ENCODE measurements around the gene SLC35F6. TPM values are rescaled to one million over a fixed set of nuclear protein-coding genes. Genes with fewer than 3 reads are reported as not detected.

The SLC35F6 gene
- total and polyA plus RNA-seq, 9 of the 15 experiments (the other 6 are each of a cell fraction or from before 2014, with no cell fraction given) = 11.9 to 47.3 (median 22.5) TPM

GRCh38 chr2:26764078-26764887 lies at the start of gene SLC35F6 (continued):
- 0 out of 4 replicates have a peak, but pooled peaks of 1 of the 2 experiments have one; percentile 48 for TF ChIP-seq NONO (IDR thresholded peaks at IDR 0.05; ENCODE audit: low read depth in 2 of 2, low read length in 1 of 2)
- TF ChIP-seq POLR2AphosphoS5 (IDR thresholded peaks at IDR 0.05; ENCODE audit: control insufficient read depth, insufficient read depth, low read depth, low read length) = peak; percentile 52
- no peak for TF ChIP-seq ZNF318 (IDR thresholded peaks at IDR 0.05; ENCODE audit: borderline replicate concordance in 1 of 2, low read depth in 1 of 2)
- peak in 1 of 2 experiments; percentile 82; a peak in 2 of 4 replicates for TF ChIP-seq HDAC1 (IDR thresholded peaks at IDR 0.05)
- TF ChIP-seq HSF4 (CRISPR knock-in tag; IDR thresholded peaks at IDR 0.05; ENCODE audit: borderline replicate concordance) = no peak
- no peak for TF ChIP-seq MTA2 (IDR thresholded peaks at IDR 0.05; ENCODE audit: low read depth)
- TF ChIP-seq ZNF140 (CRISPR knock-in tag; IDR thresholded peaks at IDR 0.05) = no peak
- peak; percentile 79 for TF ChIP-seq NR2C1 (IDR thresholded peaks at IDR 0.05)
- peak; percentile 80 for TF ChIP-seq NR2C1 (tag; IDR thresholded peaks at IDR 0.05)
- peak; percentile 88 for TF ChIP-seq MITF (IDR thresholded peaks at IDR 0.05)
- TF ChIP-seq KLF13 (tag; IDR thresholded peaks at IDR 0.05; ENCODE audit: borderline replicate concordance, low read depth) = peak; percentile 41; the same call in 1 of the 2 replicates
- TF ChIP-seq, protein P1, sequence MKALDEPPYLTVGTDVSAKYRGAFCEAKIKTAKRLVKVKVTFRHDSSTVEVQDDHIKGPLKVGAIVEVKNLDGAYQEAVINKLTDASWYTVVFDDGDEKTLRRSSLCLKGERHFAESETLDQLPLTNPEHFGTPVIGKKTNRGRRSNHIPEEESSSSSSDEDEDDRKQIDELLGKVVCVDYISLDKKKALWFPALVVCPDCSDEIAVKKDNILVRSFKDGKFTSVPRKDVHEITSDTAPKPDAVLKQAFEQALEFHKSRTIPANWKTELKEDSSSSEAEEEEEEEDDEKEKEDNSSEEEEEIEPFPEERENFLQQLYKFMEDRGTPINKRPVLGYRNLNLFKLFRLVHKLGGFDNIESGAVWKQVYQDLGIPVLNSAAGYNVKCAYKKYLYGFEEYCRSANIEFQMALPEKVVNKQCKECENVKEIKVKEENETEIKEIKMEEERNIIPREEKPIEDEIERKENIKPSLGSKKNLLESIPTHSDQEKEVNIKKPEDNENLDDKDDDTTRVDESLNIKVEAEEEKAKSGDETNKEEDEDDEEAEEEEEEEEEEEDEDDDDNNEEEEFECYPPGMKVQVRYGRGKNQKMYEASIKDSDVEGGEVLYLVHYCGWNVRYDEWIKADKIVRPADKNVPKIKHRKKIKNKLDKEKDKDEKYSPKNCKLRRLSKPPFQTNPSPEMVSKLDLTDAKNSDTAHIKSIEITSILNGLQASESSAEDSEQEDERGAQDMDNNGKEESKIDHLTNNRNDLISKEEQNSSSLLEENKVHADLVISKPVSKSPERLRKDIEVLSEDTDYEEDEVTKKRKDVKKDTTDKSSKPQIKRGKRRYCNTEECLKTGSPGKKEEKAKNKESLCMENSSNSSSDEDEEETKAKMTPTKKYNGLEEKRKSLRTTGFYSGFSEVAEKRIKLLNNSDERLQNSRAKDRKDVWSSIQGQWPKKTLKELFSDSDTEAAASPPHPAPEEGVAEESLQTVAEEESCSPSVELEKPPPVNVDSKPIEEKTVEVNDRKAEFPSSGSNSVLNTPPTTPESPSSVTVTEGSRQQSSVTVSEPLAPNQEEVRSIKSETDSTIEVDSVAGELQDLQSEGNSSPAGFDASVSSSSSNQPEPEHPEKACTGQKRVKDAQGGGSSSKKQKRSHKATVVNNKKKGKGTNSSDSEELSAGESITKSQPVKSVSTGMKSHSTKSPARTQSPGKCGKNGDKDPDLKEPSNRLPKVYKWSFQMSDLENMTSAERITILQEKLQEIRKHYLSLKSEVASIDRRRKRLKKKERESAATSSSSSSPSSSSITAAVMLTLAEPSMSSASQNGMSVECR (CRISPR knock-in tag; IDR thresholded peaks at IDR 0.05) = peak; percentile 72; the same call in 1 of the 2 replicates

Measured in K562 (cell line).